GM15510 (cell line): ENCODE data around the gene SH3BP5L.

Experiments
- POLR2A ChIP-seq: IDR thresholded peaks from 3 replicates; pipeline ENCODE4 v1.6.1; 2011; ENCODE audit warnings: borderline replicate concordance; ENCODE audit not compliant: insufficient read length; ENCODE audit errors: extremely low read depth

SH3BP5L gene

GRCh38 chr1:248787430-248787829, 38.3 kb downstream of the SH3BP5L start:
- no peak for TF ChIP-seq POLR2A

- TF ChIP-seq POLR2A: no peak
Measured at GRCh38 chr1:248786156-248786555, 39.6 kb downstream of the SH3BP5L start.

DNA sequence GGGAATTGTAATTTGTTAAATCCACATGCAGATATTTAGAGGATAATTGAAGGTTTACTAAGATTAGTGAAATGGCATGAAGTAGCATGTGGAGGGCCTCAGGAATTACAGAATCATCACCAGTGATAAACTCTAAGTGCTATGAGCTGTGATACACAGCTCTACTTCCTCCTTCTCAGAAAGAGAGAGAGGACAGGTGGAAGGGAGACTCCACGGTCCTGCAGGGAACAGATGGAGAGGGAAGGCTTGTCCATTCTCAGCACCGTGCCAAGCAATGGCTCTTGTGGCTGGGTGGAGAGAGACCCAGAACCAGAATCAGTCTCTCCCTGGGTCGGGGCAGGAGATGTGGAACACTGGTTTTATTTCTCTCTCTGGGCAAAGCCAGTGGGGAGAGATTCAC, 42.3 kb downstream of the SH3BP5L start:
- no peak for TF ChIP-seq POLR2A

DNA sequence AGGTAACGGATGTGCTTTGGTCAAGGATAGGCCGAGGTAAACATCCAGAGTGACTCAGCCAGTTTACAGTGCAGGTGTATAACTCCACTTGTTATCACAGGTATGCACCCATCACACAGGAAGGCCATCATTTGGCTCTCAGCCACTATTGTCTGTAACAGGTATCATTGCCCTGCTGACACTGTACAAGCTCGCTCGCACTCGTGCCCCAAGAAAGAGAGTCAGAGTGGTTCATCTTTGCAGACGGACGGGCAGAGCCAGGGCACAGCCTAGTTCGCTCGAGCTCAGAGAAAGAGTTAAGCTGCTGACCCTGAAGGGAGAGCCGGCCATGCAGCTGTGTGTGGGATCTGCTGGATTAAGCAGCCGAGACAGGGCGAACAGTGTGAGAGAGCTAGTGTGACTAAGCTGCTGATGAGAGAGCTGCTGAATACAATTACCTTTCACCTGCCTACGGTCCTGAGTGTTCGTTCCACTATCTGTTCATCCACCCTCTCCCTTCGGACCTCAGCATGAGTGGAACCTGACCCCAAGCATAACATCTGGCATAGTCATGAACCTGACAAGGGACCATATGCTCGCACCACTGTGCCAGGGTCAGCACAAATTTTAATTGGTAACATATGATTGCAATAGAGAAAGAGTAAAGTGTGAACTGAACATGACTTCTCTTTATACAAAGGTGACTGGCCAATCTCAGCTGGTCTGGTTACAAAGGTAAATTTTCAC, 43.1 kb downstream of the SH3BP5L start:
- TF ChIP-seq POLR2A: no peak

- TF ChIP-seq POLR2A: no peak
Measured at GRCh38 chr1:248779350-248779749, 46.4 kb downstream of the SH3BP5L start.

- TF ChIP-seq POLR2A: no peak
Measured at GRCh38 chr1:248778906-248779305, 46.8 kb downstream of the SH3BP5L start.

- no peak for TF ChIP-seq POLR2A
Measured at GRCh38 chr1:248776991-248777390, 48.7 kb downstream of the SH3BP5L start.

- no peak for TF ChIP-seq POLR2A
Measured at GRCh38 chr1:248775441-248775840, 50.3 kb downstream of the SH3BP5L start.
